Endometrium (tissue), 2 donors: ENCODE data around the gene CDKN2AIPNL.
"Not testable (repeated sequence)": the region's sequence is repeated elsewhere in the genome, so short reads cannot be mapped to it uniquely, and the experiment has no call there.

Experiments
- FAIRE-seq: peaks from 2 replicates; lab custom pipeline; 2012; peaks lifted over from hg19 to GRCh38; lab: Jason Lieb, UNC
- donor health status: control.
- donor health status: control.

The CDKN2AIPNL gene

DNA sequence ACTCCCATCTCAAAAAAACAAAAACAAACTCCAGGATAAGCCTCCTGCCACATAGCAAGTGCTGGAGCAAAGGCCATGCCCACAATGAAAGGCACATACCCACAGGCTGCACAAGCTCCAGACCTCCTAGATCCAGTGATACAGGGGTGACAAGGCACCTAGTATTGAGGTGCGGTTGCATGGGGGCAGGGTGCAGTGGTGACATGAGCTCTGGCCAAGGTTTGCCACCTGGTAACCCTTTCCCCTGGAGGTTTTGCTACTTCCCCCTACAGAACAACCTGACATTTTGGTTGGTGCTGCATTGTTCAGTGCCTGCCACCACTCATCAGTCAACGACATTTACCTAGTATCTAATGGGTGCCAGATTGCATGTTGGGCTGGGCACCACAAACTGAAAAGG is 14.5 kb downstream of the CDKN2AIPNL start:
- no peak for FAIRE-seq

GRCh38 chr5:134396274-134396673 is 15.4 kb downstream of the CDKN2AIPNL start:
- no peak for FAIRE-seq

GRCh38 chr5:134394932-134395331 is 16.7 kb downstream of the CDKN2AIPNL start:
- no peak for FAIRE-seq

GRCh38 chr5:134392301-134392700 is 19.4 kb downstream of the CDKN2AIPNL start:
- FAIRE-seq = no peak

DNA sequence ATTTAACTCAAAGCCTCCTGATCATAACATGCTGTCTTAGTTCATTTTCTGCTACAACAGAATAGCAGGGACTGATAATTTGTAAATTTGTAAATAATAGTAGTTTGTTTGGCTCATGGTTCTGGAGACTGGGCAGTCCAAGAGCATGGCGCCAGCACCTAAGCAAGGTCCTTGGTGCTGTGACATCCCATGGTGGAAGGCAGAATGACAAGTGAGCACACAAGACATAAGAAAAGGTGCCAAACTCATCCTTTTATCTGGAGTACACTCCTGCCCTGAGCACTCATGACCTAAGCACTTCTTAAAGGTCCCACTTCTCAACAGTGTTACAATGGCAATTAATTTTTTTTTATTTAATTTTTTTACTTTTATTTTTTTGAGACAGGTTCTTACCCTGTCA is 24.2 kb downstream of the CDKN2AIPNL start:
- FAIRE-seq = no peak

GRCh38 chr5:134383980-134384697 is 27.5 kb downstream of the CDKN2AIPNL start:
- no peak for FAIRE-seq

DNA sequence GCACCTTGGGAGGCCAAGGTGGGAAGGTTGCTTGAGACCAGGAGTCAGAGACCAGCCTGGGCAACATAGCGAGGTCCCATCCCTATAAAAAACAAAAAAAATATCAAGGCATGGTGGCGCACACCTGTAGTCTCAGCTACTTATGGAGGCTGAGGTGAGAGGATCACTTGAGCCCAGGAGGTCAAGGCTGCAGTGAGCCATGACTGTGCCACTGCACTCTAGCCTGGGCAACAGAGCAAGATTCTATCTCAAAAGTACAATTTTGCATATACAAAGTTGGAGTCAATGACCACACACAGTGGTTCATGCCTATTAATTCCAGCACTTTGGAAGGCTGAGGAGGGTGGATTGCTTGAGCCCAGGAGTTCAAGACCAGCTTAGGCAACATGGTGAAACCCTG is 29.5 kb downstream of the CDKN2AIPNL start:
- not testable (repeated sequence) for FAIRE-seq

DNA sequence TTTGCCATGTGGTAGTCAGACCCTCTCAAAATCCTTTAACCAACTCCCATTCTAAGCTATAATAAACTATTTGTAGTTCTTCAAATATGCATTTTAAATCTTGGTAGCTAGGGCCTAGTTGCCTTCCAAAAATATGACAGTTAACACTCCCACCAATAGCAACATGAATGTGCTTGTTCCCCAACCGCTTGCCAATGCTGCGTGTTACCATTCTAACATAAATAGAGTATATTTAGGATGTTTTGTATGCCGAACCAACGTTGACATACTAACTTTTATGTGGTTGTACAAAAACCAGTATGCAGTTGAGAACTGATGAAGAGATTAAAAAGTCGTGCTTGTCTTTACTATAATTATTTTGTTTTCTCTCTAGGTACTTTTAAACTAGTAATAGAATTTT is 31.3 kb downstream of the CDKN2AIPNL start:
- FAIRE-seq = no peak

DNA sequence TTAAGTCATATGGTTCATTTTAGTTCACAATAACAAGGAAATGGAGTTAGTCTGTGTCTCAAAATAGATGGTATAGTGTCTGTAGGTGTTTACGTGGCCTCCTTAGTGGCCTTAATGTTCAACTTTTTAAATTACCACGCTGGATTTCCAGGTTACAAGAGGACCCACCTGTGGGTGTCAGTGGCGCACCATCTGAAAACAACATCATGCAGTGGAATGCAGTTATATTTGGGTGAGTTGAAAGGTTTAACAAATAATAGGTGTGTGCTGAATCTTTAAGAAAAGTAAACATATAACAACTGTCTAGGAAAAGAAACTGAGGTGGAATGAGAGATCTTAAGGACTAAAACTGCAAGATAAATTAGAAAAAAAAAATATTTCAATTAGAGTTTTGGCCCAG is 37.4 kb downstream of the CDKN2AIPNL start:
- FAIRE-seq = no peak

DNA sequence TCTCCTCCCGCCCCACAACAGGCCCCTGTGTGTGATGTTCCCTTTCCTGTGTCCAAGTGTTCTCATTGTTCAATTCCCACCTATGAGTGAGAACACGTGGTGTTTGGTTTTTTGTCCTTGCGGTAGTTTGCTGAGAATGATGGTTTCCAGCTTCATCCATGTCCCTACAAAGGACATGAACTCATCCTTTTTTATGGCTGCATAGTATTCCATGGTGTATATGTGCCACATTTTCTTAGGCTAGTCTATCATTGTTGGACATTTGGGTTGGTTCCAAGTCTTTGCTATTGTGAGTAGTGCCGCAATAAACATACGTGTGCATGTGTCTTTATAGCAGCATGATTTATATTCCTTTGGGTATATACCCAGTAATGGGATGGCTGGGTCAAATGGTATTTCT is 38.0 kb downstream of the CDKN2AIPNL start:
- FAIRE-seq = not testable (repeated sequence)

DNA sequence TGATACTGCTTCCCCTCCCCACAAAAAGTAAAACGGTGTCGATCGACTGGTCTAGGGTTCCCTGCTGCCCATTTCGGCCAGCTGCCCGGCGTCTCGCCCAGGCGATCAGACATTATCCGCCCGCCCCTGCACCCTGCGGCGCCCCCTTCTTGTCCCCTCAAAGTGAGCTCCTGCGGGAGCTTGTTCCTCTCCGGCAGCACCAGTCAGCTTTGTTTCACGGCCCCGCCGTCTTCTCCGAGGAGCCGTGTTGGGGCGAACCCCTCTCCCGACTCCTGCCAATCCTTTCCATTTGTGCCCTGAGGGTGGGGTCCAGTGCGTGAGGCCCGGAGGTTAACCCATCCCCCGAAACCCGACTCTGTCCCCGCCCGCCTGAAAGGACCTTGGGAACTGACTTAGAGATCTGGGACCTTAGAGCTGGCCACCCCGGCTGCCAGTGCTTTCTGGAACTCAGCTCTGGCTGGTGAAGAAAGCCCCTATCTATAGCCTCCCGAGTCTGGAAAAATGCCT is 39.8 kb downstream of the CDKN2AIPNL start:
- no peak for FAIRE-seq

- peak; percentile 95 for FAIRE-seq
Measured at GRCh38 chr5:134370871-134371833, 40.5 kb downstream of the CDKN2AIPNL start, which contains the start of gene UBE2B. UBE2B (plus strand) TSS chr5:134371569; CDS start chr5:134371596, 27 bp downstream.

- no peak for FAIRE-seq
Measured at GRCh38 chr5:134370311-134370870, 41.3 kb downstream of the CDKN2AIPNL start.

GRCh38 chr5:134365604-134366003 is 46.1 kb downstream of the CDKN2AIPNL start:
- FAIRE-seq = no peak

DNA sequence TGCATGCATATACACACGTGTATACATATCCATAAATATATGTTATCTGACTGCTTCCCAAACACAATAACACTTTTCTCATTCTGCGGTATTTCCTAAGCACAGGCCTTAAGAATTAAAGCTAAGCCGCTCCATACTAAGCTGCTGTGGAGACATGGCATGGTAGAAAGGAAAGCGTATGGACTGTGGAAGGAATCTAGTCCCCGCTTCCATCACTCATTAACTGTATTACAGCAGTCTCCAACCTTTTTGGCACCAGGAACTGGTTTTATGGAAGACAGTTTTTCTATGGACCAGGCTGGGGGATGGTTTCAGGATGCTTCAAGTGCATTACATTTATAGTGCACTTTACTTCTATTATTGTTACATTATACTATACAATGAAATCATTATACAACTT is 56.0 kb downstream of the CDKN2AIPNL start:
- FAIRE-seq = no peak
